ENCODE data around the gene SH3GL1.

- no peak for TF ChIP-seq POLR2AphosphoS5 (IDR thresholded peaks at IDR 0.05; ENCODE audit: borderline replicate concordance, low read depth, low read length)
- TF ChIP-seq EZH2 (IDR thresholded peaks at IDR 0.05), result no peak
Observed at GRCh38 chr19:4324228-4324627, 76.1 kb downstream of the SH3GL1 start.

Data from SK-N-MC (cell line).